T-helper 17 cell (primary cell): ENCODE measurements around the gene SEBOX. TPM values are rescaled to one million over a fixed set of nuclear protein-coding genes. Genes with fewer than 3 reads are reported as not detected.

ENCODE experiments used
- total RNA-seq, 4 donors: library from RNA in 2 of 4; stranded (reverse) in 2 of 4; gene quantifications; one replicate each; pipeline ENCODE4 v1.2.3 and lab custom pipeline; 2022 to 2026

SEBOX gene
- total RNA-seq, 2 donors from 2014 or later: not detected

Other genes with a start within 250 kb of the SEBOX start
- gene TMEM97, start 46.0 kb downstream of the SEBOX start, total RNA-seq: 1 to 10 TPM; 2.1 to 4.0 TPM
- 10 to 100 TPM; 60.6 to 64.6 TPM for gene IFT20, start 29.7 kb downstream of the SEBOX start, total RNA-seq
- gene TNFAIP1, start 29.4 kb downstream of the SEBOX start, total RNA-seq: 10 to 100 TPM in 1 of 2 donors, 1 to 10 TPM in 1; 8.8 to 14.0 TPM
- 10 to 100 TPM; 24.6 to 30.7 TPM for gene POLDIP2, start 7.7 kb downstream of the SEBOX start, total RNA-seq
- gene VTN, start 5.1 kb upstream of the SEBOX start, total RNA-seq: under 1 TPM in 1 of 2 donors, not detected in 1; 0.90 TPM
- 10 to 100 TPM; 24.4 to 26.1 TPM for gene SARM1, start 6.5 kb upstream of the SEBOX start, total RNA-seq
- gene SLC46A1, start 41.0 kb upstream of the SEBOX start, total RNA-seq: under 1 TPM; 0.50 to 0.99 TPM
- not detected for gene SLC13A2, start 108.4 kb upstream of the SEBOX start, total RNA-seq
- not detected for gene FOXN1, start 141.1 kb upstream of the SEBOX start, total RNA-seq
- 10 to 100 TPM; 87.2 to 91.9 TPM for gene UNC119, start 187.4 kb upstream of the SEBOX start, total RNA-seq
- gene PIGS, start 206.3 kb upstream of the SEBOX start, total RNA-seq: 10 to 100 TPM; 44.5 to 50.9 TPM
- 10 to 100 TPM; 16.7 to 24.5 TPM for gene ALDOC, start 211.7 kb upstream of the SEBOX start, total RNA-seq
- gene SPAG5, start 233.8 kb upstream of the SEBOX start, total RNA-seq: 10 to 100 TPM; 19.2 to 31.5 TPM
- gene RSKR, start 249.0 kb upstream of the SEBOX start, total RNA-seq: 1 to 10 TPM; 8.1 to 8.8 TPM